Stimulated activated CD4-positive, alpha-beta T cell treated with anti-CD3 and anti-CD28 coated beads, Interleukin-12 subunit alpha, Interleukin-12 subunit beta, amount 100 ng/mL, for 24 hours (primary cell): Measurements from ENCODE around the gene PRSS37.

ENCODE experiments used
- DNase-seq, 2 experiments: peaks; one replicate each; pipeline ENCODE4 v3.0.0-alpha.2; 2020; ENCODE audit warnings: low read depth in 2 of 2

Gene PRSS37

DNA sequence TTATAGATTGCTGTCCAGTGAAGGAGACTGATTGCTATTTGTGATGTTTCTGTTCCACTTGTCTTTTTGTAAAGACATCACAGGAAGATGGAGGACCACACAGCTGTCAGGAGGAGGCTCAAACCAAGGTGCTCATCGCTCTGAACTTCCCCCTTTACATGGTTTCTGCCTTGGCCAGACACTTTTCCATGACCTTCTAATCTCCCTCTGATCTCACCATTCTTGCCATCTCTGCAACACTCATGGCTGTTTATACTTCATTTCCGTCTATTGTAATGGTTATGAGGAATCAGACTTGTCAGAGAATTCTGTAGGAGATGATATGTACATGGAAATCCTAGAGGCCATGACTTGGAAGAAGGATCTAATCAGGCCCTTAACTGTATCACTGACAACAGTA, 53.0 kb downstream of the PRSS37 start:
- DNase-seq = no peak
